CD4-positive, alpha-beta T cell treated with Interleukin-6 for 4 hours (primary cell): ENCODE results near the gene USF1.

Experiments used
- DNase-seq: peaks from one replicate; pipeline ENCODE4 v3.0.0-alpha.2; 2020; ENCODE audit warnings: mixed read lengths

Gene USF1

GRCh38 chr1:161045736-161046604 lies at the start of gene USF1:
USF1 (minus strand) TSS chr1:161045977; CDS start chr1:161043275, 2,702 bp downstream.
- DNase-seq: peak; percentile 93

- no peak for DNase-seq
These were observed 49.5 kb upstream of the USF1 start for GRCh38 chr1:161095230-161095629.

GRCh38 chr1:161094481-161094880 lies 48.7 kb upstream of the USF1 start:
- DNase-seq: no peak

- peak; percentile 23 for DNase-seq
These were observed 46.8 kb upstream of the USF1 start for GRCh38 chr1:161092621-161093028.

GRCh38 chr1:161091796-161092507 lies 46.2 kb upstream of the USF1 start:
- DNase-seq: no peak

- DNase-seq: no peak
These were observed 45.3 kb upstream of the USF1 start for GRCh38 chr1:161091093-161091492.

- DNase-seq: no peak
These were observed 44.8 kb upstream of the USF1 start for GRCh38 chr1:161090617-161091016.

- DNase-seq: no peak
These were observed 44.2 kb upstream of the USF1 start for GRCh38 chr1:161089938-161090337.

GRCh38 chr1:161089251-161089924 lies 43.6 kb upstream of the USF1 start, which contains the start of gene NECTIN4:
NECTIN4 (minus strand) TSS chr1:161089558; CDS start chr1:161089296, 262 bp downstream.
- no peak for DNase-seq

GRCh38 chr1:161088587-161089110 lies 42.9 kb upstream of the USF1 start:
- DNase-seq: no peak

- DNase-seq: no peak
These were observed 40.7 kb upstream of the USF1 start for GRCh38 chr1:161086457-161086856.

GRCh38 chr1:161085165-161085564 lies 39.4 kb upstream of the USF1 start:
- no peak for DNase-seq

GRCh38 chr1:161084597-161084988 lies 38.8 kb upstream of the USF1 start:
- DNase-seq: no peak

GRCh38 chr1:161083748-161084596 lies 38.2 kb upstream of the USF1 start:
- no peak for DNase-seq

GRCh38 chr1:161082996-161083747 lies 37.4 kb upstream of the USF1 start:
- no peak for DNase-seq

- no peak for DNase-seq
These were observed 36.7 kb upstream of the USF1 start for GRCh38 chr1:161082483-161082882.

- no peak for DNase-seq
These were observed 35.7 kb upstream of the USF1 start for GRCh38 chr1:161081519-161081918.

- DNase-seq: no peak
These were observed 34.9 kb upstream of the USF1 start for GRCh38 chr1:161080441-161081405.

GRCh38 chr1:161079436-161080110 lies 33.8 kb upstream of the USF1 start:
- peak; percentile 7 for DNase-seq

GRCh38 chr1:161077426-161077825 lies 31.6 kb upstream of the USF1 start:
- DNase-seq: no peak
